Measurements from ENCODE around the gene WDR64.

Gene WDR64

DNA sequence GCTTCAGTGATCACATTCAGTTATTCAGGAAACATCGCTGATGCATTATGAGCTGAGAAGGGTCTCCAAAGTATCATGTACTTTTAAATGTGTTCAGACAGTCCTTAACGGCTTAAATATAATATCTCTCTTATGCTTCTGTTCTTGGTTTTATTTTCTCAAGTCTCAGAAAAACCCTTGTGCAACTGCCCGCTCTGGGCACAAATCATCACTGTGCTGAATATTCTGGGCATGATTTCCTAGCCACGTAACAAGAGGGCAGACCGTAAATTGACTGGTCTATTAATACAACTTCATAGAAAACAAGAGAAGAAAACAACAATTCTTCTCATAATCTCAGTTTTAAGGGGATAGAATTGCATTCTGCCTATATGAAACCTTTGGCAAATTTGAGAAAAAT is 99.4 kb downstream of the WDR64 start:
- H3K9me3 ChIP-seq (ENCODE audit: insufficient read depth, low read length, severe bottlenecking) = no peaks in the 10 kb centered on the region
- no peaks in the 10 kb centered on the region for H3K36me3 ChIP-seq (ENCODE audit: insufficient read depth, low read length)
- H3K9ac ChIP-seq (ENCODE audit: low read depth, low read length) = no peak overlapping the region
- H3K79me2 ChIP-seq (ENCODE audit: insufficient read depth, low read length) = no peaks in the 10 kb centered on the region
- no peak overlapping the region for H3K4me3 ChIP-seq (ENCODE audit: low read depth in 1 of 2, low read length in 2 of 2)
- no peaks in the 10 kb centered on the region for H4K20me1 ChIP-seq (ENCODE audit: insufficient read depth, low read length)
- H3K27me3 ChIP-seq (ENCODE audit: insufficient read depth, low read length, poor library complexity) = no peaks in the 10 kb centered on the region
- H2AFZ ChIP-seq (ENCODE audit: low read depth, low read length) = no peak overlapping the region
- DNase-seq = no peak
- H3K4me2 ChIP-seq (ENCODE audit: insufficient read depth, low read length) = no peak overlapping the region
- TF ChIP-seq CTCF (IDR thresholded peaks at IDR 0.05; ENCODE audit: borderline replicate concordance, extremely low read depth, low read length, poor library complexity, severe bottlenecking) (no peak), EZH2 (IDR thresholded peaks at IDR 0.05; ENCODE audit: borderline replicate concordance, low read depth, low read length, severe bottlenecking) (no peak)
- no peaks in the 10 kb centered on the region for H3K4me1 ChIP-seq (ENCODE audit: insufficient read depth, low read length)
- H3K27ac ChIP-seq (ENCODE audit: low read length) = no peak overlapping the region
- ATAC-seq (ENCODE audit: insufficient read depth, low read depth) = no peak

DNA sequence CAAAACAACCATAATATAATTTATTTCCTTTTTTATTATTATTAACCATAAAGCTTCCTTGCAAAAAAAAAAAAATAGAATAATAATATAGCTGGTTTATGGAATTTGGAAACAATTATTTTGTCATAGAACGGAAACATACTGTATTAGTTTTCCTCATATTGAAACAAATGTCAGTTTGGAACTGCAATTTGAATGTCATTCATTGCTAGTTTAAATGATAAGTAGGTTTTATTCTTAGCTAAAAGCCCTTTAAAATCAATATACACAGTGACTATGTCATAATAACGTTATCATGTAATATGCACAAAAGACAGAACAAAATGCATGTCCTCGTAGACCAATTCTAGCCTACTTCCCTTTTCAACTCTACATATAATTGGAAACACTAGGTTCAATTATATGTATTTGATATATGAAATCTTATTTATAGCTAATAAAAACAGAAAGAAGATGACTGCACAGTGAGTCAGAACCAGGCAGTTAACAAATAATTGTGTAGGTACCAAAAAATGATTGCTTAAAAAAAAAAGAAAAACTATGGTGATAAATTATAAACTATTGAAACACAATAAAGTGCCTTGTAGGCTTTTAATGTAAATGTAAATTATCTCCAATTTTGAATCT is 110.7 kb downstream of the WDR64 start:
- H3K36me3 ChIP-seq (ENCODE audit: insufficient read depth, low read length) = no peaks in the 10 kb centered on the region
- H3K9me3 ChIP-seq (ENCODE audit: insufficient read depth, low read length, severe bottlenecking) = no peaks in the 10 kb centered on the region
- no peaks in the 10 kb centered on the region for H4K20me1 ChIP-seq (ENCODE audit: insufficient read depth, low read length)
- no peaks in the 10 kb centered on the region for H3K79me2 ChIP-seq (ENCODE audit: insufficient read depth, low read length)
- H3K27me3 ChIP-seq (ENCODE audit: insufficient read depth, low read length, poor library complexity) = no peaks in the 10 kb centered on the region
- H3K27ac ChIP-seq (ENCODE audit: low read length) = no peak overlapping the region
- no peak for DNase-seq
- no peaks in the 10 kb centered on the region for H3K4me1 ChIP-seq (ENCODE audit: insufficient read depth, low read length)
- H3K4me2 ChIP-seq (ENCODE audit: insufficient read depth, low read length) = no peak overlapping the region
- no peak overlapping the region for H2AFZ ChIP-seq (ENCODE audit: low read depth, low read length)
- H3K4me3 ChIP-seq (ENCODE audit: low read depth in 1 of 2, low read length in 2 of 2) = no peak overlapping the region
- no peak overlapping the region for H3K9ac ChIP-seq (ENCODE audit: low read depth, low read length)
- no peak for ATAC-seq (ENCODE audit: insufficient read depth, low read depth)
- no peak for TF ChIP-seq CTCF (IDR thresholded peaks at IDR 0.05; ENCODE audit: borderline replicate concordance, extremely low read depth, low read length, poor library complexity, severe bottlenecking)
- no peak for TF ChIP-seq EZH2 (IDR thresholded peaks at IDR 0.05; ENCODE audit: borderline replicate concordance, low read depth, low read length, severe bottlenecking)

- no peak for ATAC-seq (ENCODE audit: insufficient read depth, low read depth)
- no peak for DNase-seq
- Histone ChIP-seq H3K36me3 (ENCODE audit: insufficient read depth, low read length) (no peaks in the 10 kb centered on the region), H3K27ac (ENCODE audit: low read length) (no peak overlapping the region), H3K9me3 (ENCODE audit: insufficient read depth, low read length, severe bottlenecking) (no peaks in the 10 kb centered on the region), H3K79me2 (ENCODE audit: insufficient read depth, low read length) (no peaks in the 10 kb centered on the region), H3K27me3 (ENCODE audit: insufficient read depth, low read length, poor library complexity) (no peaks in the 10 kb centered on the region), H3K4me2 (ENCODE audit: insufficient read depth, low read length) (no peak overlapping the region), H3K4me3 (ENCODE audit: low read depth in 1 of 2, low read length in 2 of 2) (no peak overlapping the region), H3K4me1 (ENCODE audit: insufficient read depth, low read length) (no peaks in the 10 kb centered on the region), H3K9ac (ENCODE audit: low read depth, low read length) (no peak overlapping the region), H2AFZ (ENCODE audit: low read depth, low read length) (no peak overlapping the region), H4K20me1 (ENCODE audit: insufficient read depth, low read length) (no peaks in the 10 kb centered on the region)
- no peak for TF ChIP-seq CTCF (IDR thresholded peaks at IDR 0.05; ENCODE audit: borderline replicate concordance, extremely low read depth, low read length, poor library complexity, severe bottlenecking)
- no peak for TF ChIP-seq EZH2 (IDR thresholded peaks at IDR 0.05; ENCODE audit: borderline replicate concordance, low read depth, low read length, severe bottlenecking)
Measured at GRCh38 chr1:241765390-241765789, 113.3 kb downstream of the WDR64 start.
